WTC11 (cell line): ENCODE measurements around the gene CACNA1C.

Experiments
- CTCF ChIP-seq: fragments of 200-600 bp; IDR thresholded peaks from 2 replicates; pipeline ENCODE4 v1.8.0; 2022; ENCODE audit warnings: antibody characterized with exemption
- ZNF396 ChIP-seq: fragments of 250-450 bp; sonication (Bioruptor Pico); IDR thresholded peaks from 2 replicates; pipeline ENCODE4 v1.8.0; 2021; ENCODE audit warnings: mild to moderate bottlenecking, moderate library complexity, borderline replicate concordance

GRCh38 chr12:2493086-2493485 lies 440.3 kb downstream of the CACNA1C start:
- TF ChIP-seq CTCF (no peak), ZNF396 (CRISPR knock-in tag) (no peak)
